Fibroblast of lung (primary cell): ENCODE results near the gene AJUBA. TPM values are rescaled to one million over a fixed set of nuclear protein-coding genes. Genes with fewer than 3 reads are reported as not detected.

ENCODE experiments used
- DNase-seq, 2 donors: peaks; one replicate each; pipeline versions ENCODE4 v3.0.0 to v3.0.0-alpha.2; 2010; ENCODE audit warnings: low read depth in 2 of 2
- H2AFZ ChIP-seq: 2 replicates; pipeline ENCODE4 v1.5.1; 2012; ENCODE audit warnings: low read length, control low read depth, inconsistent platforms
- H3K27ac ChIP-seq: 2 replicates; pipeline ENCODE4 v1.5.1; 2011; ENCODE audit warnings: low read length, control low read depth; ENCODE audit not compliant: insufficient read depth
- H3K27me3 ChIP-seq: 2 replicates; pipeline ENCODE4 v1.5.1; 2011; ENCODE audit warnings: mild to moderate bottlenecking, low read length; ENCODE audit not compliant: control insufficient read depth, insufficient read depth
- H3K36me3 ChIP-seq: 2 replicates; pipeline ENCODE4 v1.5.1; 2011; ENCODE audit warnings: low read length; ENCODE audit not compliant: control insufficient read depth, insufficient read depth
- H3K4me1 ChIP-seq: 2 replicates; pipeline ENCODE4 v1.5.1; 2011; ENCODE audit warnings: low read length; ENCODE audit not compliant: control insufficient read depth, insufficient read depth; ENCODE audit errors: extremely low read depth
- H3K4me2 ChIP-seq: 2 replicates; pipeline ENCODE4 v1.5.1; 2011; ENCODE audit warnings: low read length, control low read depth; ENCODE audit not compliant: insufficient read depth; ENCODE audit errors: extremely low read depth
- H3K4me3 ChIP-seq, 4 experiments: fragments of 200-600 bp in 1 of 4; sonication (generic) in 1 of 4; replicated peaks in 1 of 4; 2 replicates each; pipeline ENCODE4 v1.5.1; 2011 to 2016; ENCODE audit warnings: low read length in 4 of 4, low read depth in 3 of 4, mild to moderate bottlenecking in 3 of 4, control low read depth in 2 of 4, inconsistent platforms in 1 of 4, mixed read lengths in 1 of 4; ENCODE audit not compliant: insufficient read depth in 1 of 4; ENCODE audit errors: control extremely low read depth in 1 of 4
- H3K79me2 ChIP-seq: 2 replicates; pipeline ENCODE4 v1.5.1; 2012; ENCODE audit warnings: mild to moderate bottlenecking, low read length, inconsistent platforms; ENCODE audit not compliant: control insufficient read depth, insufficient read depth
- H3K9ac ChIP-seq: 2 replicates; pipeline ENCODE4 v1.5.1; 2011; ENCODE audit warnings: mild to moderate bottlenecking, low read length, control low read depth; ENCODE audit not compliant: insufficient read depth
- H3K9me3 ChIP-seq: 2 replicates; pipeline ENCODE4 v1.5.1; 2012; ENCODE audit warnings: low read depth, low read length; ENCODE audit not compliant: control insufficient read depth, insufficient read depth
- H4K20me1 ChIP-seq: 2 replicates; pipeline ENCODE4 v1.5.1; 2011; ENCODE audit warnings: low read length; ENCODE audit not compliant: control insufficient read depth, insufficient read depth; ENCODE audit errors: extremely low read depth
- EZH2 ChIP-seq: IDR thresholded peaks from 2 replicates; pipeline ENCODE4 v1.5.1; 2012; ENCODE audit warnings: low read length, control low read depth, mild to moderate bottlenecking; ENCODE audit errors: missing control alignments
- polyA plus RNA-seq, 2 donors: library from polyadenylated mRNA; depleted of rRNA in 1 of 2; stranded (reverse) in 1 of 2; unstranded in 1 of 2; fragments of >200 nt; gene quantifications; 2 replicates each; pipeline ENCODE4 v1.2.1, GENCODE V29; 2011 to 2012; ENCODE audit warnings: missing spikeins in 1 of 2
- total RNA-seq: library from RNA; depleted of rRNA; stranded (reverse); fragments of >200 nt; gene quantifications from 2 replicates; pipeline ENCODE4 v1.2.1, GENCODE V29; 2014
- TF ChIP-seq, protein P1 (sequence below), 2 donors: IDR thresholded peaks in 1 of 2; conservative IDR thresholded peaks in 1 of 2; 1 replicate in 1 of 2; 2 replicates in 1 of 2; pipeline ENCODE4 v1.5.1; 2011 to 2012; ENCODE audit warnings: low read length in 2 of 2, control low read depth in 1 of 2, inconsistent platforms in 1 of 2, low read depth in 1 of 2, mild to moderate bottlenecking in 1 of 2

AJUBA gene
- total and polyA plus RNA-seq, 2 donors (not counting 1 experiment from before 2014, with no cell fraction given): 41.3 to 84.9 TPM

DNA sequence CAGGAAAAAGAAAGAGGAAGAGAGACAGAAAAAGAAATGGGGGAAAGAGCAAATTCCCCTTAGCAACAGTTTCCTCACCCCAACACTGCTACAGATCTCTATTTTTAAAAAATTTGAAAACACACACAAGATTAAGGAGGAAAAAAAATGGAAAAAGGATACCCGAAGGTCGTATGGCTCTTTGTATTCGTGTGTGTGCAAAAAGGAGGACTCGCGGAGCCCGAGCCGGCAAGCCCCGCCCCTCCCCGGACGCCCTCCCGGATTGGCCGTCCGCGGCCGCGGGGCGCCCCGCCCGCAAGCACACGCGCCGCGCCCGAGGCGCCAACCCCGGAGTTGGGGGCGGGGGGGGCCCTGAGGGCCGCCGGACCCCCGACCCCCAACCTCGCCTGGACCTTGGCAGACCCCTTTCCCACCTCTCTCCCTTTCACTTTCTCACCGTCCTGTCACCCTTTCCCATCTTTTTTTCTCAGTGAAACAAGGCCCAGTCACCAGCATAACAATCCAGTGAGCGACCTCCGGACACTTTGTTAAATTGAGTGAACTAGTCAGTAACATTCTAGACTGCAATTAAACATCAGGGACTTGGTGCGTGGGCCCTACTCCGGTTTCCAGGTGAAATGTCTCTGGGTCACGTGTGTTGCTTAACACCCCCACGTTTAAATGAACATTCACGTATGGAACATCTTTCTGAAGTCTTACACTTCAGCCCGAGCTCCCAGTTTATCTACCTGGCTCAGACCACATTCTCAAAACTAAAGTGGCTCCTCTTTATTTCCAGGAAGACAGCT is 27.8 kb upstream of the AJUBA start, which contains the start of gene C14orf93:
C14orf93 (minus strand) TSS at position 205 of the 788 bp plus-strand sequence. CDS start 11,120 bp downstream, outside the sequence.
- Histone ChIP-seq H2AFZ (peak within 1 kb of the TSS; percentile 69), H3K4me3 (peak within 1 kb of the TSS; percentile 50 to 73 (median 52)), H3K27ac (peak within 1 kb of the TSS; percentile 46), H3K79me2 (no peaks in the 10 kb centered on the region), H3K4me1 (peaks cover 6% of the 10 kb centered on the region), H4K20me1 (no peaks in the 10 kb centered on the region), H3K9ac (peak within 1 kb of the TSS; percentile 45), H3K27me3 (no peaks in the 10 kb centered on the region), H3K4me2 (peak within 1 kb of the TSS; percentile 74), H3K9me3 (no peaks in the 10 kb centered on the region), H3K36me3 (no peaks in the 10 kb centered on the region)
- peak; percentile 51 to 58 for DNase-seq
- TF ChIP-seq, protein P1, sequence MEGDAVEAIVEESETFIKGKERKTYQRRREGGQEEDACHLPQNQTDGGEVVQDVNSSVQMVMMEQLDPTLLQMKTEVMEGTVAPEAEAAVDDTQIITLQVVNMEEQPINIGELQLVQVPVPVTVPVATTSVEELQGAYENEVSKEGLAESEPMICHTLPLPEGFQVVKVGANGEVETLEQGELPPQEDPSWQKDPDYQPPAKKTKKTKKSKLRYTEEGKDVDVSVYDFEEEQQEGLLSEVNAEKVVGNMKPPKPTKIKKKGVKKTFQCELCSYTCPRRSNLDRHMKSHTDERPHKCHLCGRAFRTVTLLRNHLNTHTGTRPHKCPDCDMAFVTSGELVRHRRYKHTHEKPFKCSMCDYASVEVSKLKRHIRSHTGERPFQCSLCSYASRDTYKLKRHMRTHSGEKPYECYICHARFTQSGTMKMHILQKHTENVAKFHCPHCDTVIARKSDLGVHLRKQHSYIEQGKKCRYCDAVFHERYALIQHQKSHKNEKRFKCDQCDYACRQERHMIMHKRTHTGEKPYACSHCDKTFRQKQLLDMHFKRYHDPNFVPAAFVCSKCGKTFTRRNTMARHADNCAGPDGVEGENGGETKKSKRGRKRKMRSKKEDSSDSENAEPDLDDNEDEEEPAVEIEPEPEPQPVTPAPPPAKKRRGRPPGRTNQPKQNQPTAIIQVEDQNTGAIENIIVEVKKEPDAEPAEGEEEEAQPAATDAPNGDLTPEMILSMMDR (conservative IDR thresholded peaks at IDR 0.05 in 1 of 2, IDR thresholded peaks at IDR 0.05 in 1 of 2; ENCODE audit: low read depth in 1 of 2, low read length in 2 of 2): no peak
- no peak for TF ChIP-seq EZH2

DNA sequence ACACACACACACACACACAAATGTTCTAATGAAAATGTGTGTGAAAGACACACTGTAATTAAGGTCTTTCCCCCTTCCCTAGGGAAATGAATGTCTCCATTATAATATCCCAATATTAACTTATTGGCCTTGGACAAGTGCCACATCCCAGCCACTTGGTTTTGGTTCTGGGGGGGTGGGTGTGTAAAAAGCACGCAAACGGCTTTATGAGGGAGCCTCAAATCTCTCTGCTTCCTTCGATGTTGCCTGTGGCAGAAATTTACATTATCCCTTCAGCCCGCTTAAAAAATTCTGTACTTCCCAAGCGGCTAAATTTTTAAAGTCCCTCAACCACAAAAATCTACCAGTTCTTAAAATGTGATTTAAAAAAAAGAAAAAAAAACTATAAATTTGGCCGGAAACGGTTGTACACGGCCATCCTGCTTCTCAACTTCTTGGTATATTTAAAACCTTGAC is 27.2 kb upstream of the AJUBA start:
- Histone ChIP-seq H2AFZ (peak overlapping the region; percentile 69), H3K9me3 (no peaks in the 10 kb centered on the region), H3K4me3 (peak overlapping the region; percentile 50 to 73 (median 52)), H3K27me3 (no peaks in the 10 kb centered on the region), H3K9ac (peak overlapping the region; percentile 45), H3K4me1 (peaks cover 6% of the 10 kb centered on the region), H3K36me3 (no peaks in the 10 kb centered on the region), H3K4me2 (peak overlapping the region; percentile 74), H3K79me2 (no peaks in the 10 kb centered on the region), H4K20me1 (no peaks in the 10 kb centered on the region), H3K27ac (peak overlapping the region; percentile 34)
- TF ChIP-seq, protein P1 (conservative IDR thresholded peaks at IDR 0.05 in 1 of 2, IDR thresholded peaks at IDR 0.05 in 1 of 2; ENCODE audit: low read depth in 1 of 2, low read length in 2 of 2): no peak
- TF ChIP-seq EZH2: no peak
- no peak for DNase-seq

DNA sequence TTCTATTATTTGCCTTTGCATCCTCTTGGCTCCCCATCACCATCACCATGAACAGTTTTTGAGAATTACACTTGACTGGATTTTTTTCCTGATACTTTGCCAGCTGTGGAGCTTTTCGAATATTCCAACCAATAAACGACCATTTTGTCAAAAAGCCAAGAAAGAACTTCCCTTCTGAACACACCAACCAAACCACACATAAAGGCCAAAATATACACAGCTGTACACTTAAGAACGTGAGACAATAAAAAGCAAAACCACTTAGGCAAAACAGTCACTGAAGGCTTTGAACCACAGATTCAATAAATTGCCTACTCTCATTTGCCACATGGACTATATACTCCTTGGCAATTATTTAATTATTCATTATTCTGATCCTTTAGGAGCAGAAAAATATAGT is 26.5 kb upstream of the AJUBA start:
- no peaks in the 10 kb centered on the region for H3K79me2 ChIP-seq
- H2AFZ ChIP-seq: peak overlapping the region; percentile 4
- no peak for TF ChIP-seq EZH2
- TF ChIP-seq, protein P1 (conservative IDR thresholded peaks at IDR 0.05 in 1 of 2, IDR thresholded peaks at IDR 0.05 in 1 of 2; ENCODE audit: low read depth in 1 of 2, low read length in 2 of 2): no peak
- H3K27me3 ChIP-seq: no peaks in the 10 kb centered on the region
- peak; percentile 29 to 31 for DNase-seq
- no peaks in the 10 kb centered on the region for H3K36me3 ChIP-seq
- no peaks in the 10 kb centered on the region for H3K9me3 ChIP-seq
- H3K9ac ChIP-seq: no peak overlapping the region
- H3K4me1 ChIP-seq: peaks cover 6% of the 10 kb centered on the region
- peak overlapping the region; percentile 74 for H3K4me2 ChIP-seq
- no peak overlapping the region for H3K27ac ChIP-seq
- H3K4me3 ChIP-seq: peak overlapping the region in 1 of 4 experiments; percentile 73
- H4K20me1 ChIP-seq: no peaks in the 10 kb centered on the region
